Breast epithelium (tissue), 3 donors: Measurements from ENCODE around the gene JDP2.

Experiments
- CTCF ChIP-seq, 3 donors: fragments of 450-650 bp; IDR thresholded peaks; one replicate each; pipeline ENCODE4 v1.5.1; 2016 to 2017; ENCODE audit warnings: antibody characterized with exemption in 3 of 3, mild to moderate bottlenecking in 3 of 3, moderate library complexity in 3 of 3
- POLR2A ChIP-seq: fragments of 450-650 bp; IDR thresholded peaks from one replicate; pipeline ENCODE4 v1.6.1; 2016; ENCODE audit warnings: antibody characterized with exemption, mild to moderate bottlenecking, moderate library complexity
- POLR2AphosphoS5 ChIP-seq, 3 donors: sonication (generic); formaldehyde crosslinking; IDR thresholded peaks; one replicate each; pipeline ENCODE4 v1.6.1; 2017; ENCODE audit warnings: antibody characterized with exemption in 3 of 3

- no peak for TF ChIP-seq POLR2AphosphoS5 (IDR thresholded peaks at IDR 0.05)
- no peak for TF ChIP-seq POLR2A
- TF ChIP-seq CTCF (IDR thresholded peaks at IDR 0.05) = no peak
Observed at GRCh38 chr14:75519826-75520728, 92.3 kb downstream of the JDP2 start.
